GM12878 (cell line): ENCODE data around the gene CNIH2. TPM values are rescaled to one million over a fixed set of nuclear protein-coding genes. Genes with fewer than 3 reads are reported as not detected.

Source experiments
- ATAC-seq: fragments of 200-7000 bp; cut with Tn5 transposase; 3 replicates; pipeline ENCODE4 v1.9.1; 2020; ENCODE audit warnings: mild to moderate bottlenecking, moderate library complexity
- BruUV-seq: library from RNA; stranded (reverse); fragments of 400-500 nt; replicated peaks from 2 replicates; lab custom pipeline; 2021; lab: Mats Ljungman, UMichigan
- CTCF ChIA-PET: fragments of 300-600 bp; sonication (Branson Sonifier 250); formaldehyde crosslinking; extraction: SDS; loops from one replicate; lab custom pipeline; 2021; ENCODE audit warnings: inconsistent platforms; lab: Yijun Ruan, JAX
- POLR2A ChIA-PET: fragments of 350-600 bp; formaldehyde crosslinking; extraction: SDS; loops from one replicate; lab custom pipeline; 2021; ENCODE audit warnings: inconsistent platforms; lab: Charles Lee
- RAD21 ChIA-PET: fragments of 300-600 bp; sonication (Branson Sonifier 250); formaldehyde crosslinking; loops from one replicate; lab custom pipeline; 2023; ENCODE audit warnings: antibody characterized with exemption; ENCODE audit not compliant: unreplicated experiment; lab: Charles Lee
- SMC1A ChIA-PET: fragments of 300-600 bp; sonication (Branson Sonifier 250); formaldehyde crosslinking; loops from one replicate; lab custom pipeline; 2023; ENCODE audit not compliant: unreplicated experiment, uncharacterized antibody; lab: Charles Lee
- DNase-seq: peaks from one replicate; pipeline ENCODE4 v3.0.0-alpha.2; 2011; ENCODE audit warnings: low read depth, low spot score
- FAIRE-seq: peaks from 3 replicates; lab custom pipeline; 2011; peaks lifted over from hg19 to GRCh38; lab: Jason Lieb, UNC
- H2AFZ ChIP-seq: 2 replicates; pipeline ENCODE4 v1.6.0; 2011; ENCODE audit warnings: low read depth, low read length, control low read depth; ENCODE audit not compliant: control insufficient read depth
- H3K27ac ChIP-seq: 2 replicates; pipeline ENCODE4 v1.5.1; 2011; ENCODE audit warnings: control low read depth; ENCODE audit not compliant: control insufficient read depth, insufficient read depth
- H3K27me3 ChIP-seq, 2 experiments: replicated peaks in 1 of 2; 2 replicates each; pipeline versions ENCODE4 v1.6.0 to v1.6.1; 2011; ENCODE audit warnings: low read length in 1 of 2; ENCODE audit not compliant: control insufficient read depth in 2 of 2, insufficient read depth in 2 of 2
- H3K36me3 ChIP-seq, 2 experiments: 2 replicates each; pipeline ENCODE4 v1.5.1; 2011; ENCODE audit warnings: low read length in 1 of 2; ENCODE audit not compliant: control insufficient read depth in 2 of 2, insufficient read depth in 2 of 2
- H3K4me1 ChIP-seq: 2 replicates; pipeline ENCODE4 v1.6.1; 2011; ENCODE audit warnings: mild to moderate bottlenecking, low read length, moderate library complexity, mixed read lengths; ENCODE audit not compliant: control insufficient read depth, insufficient read depth
- H3K4me2 ChIP-seq: 2 replicates; pipeline ENCODE4 v1.6.0; 2011; ENCODE audit warnings: control low read depth; ENCODE audit not compliant: control insufficient read depth, insufficient read depth
- H3K4me3 ChIP-seq: fragments of 200-600 bp; sonication (generic); 2 replicates; pipeline ENCODE4 v1.5.1; 2016
- H3K79me2 ChIP-seq: 2 replicates; pipeline ENCODE4 v1.6.0; 2011; ENCODE audit warnings: low read length; ENCODE audit not compliant: control insufficient read depth, insufficient read depth
- H3K9ac ChIP-seq: 2 replicates; pipeline ENCODE4 v1.8.0; 2011; ENCODE audit warnings: low read length, control low read depth, mixed read lengths; ENCODE audit not compliant: control insufficient read depth, insufficient read depth
- H3K9me3 ChIP-seq: replicated peaks from 3 replicates; pipeline ENCODE4 v1.5.1; 2011; ENCODE audit warnings: mild to moderate bottlenecking, low read length; ENCODE audit not compliant: control insufficient read depth, insufficient read depth
- H4K20me1 ChIP-seq: 2 replicates; pipeline ENCODE4 v1.6.0; 2011; ENCODE audit not compliant: control insufficient read depth, insufficient read depth
- CHD4 ChIP-seq: fragments of 200-600 bp; sonication (generic); IDR thresholded peaks from 2 replicates; pipeline ENCODE4 v1.6.1; 2016; ENCODE audit warnings: mild to moderate bottlenecking
- E4F1 ChIP-seq: fragments of 450-650 bp; IDR thresholded peaks from 2 replicates; pipeline ENCODE4 v1.6.1; 2018; ENCODE audit warnings: borderline replicate concordance, mild to moderate bottlenecking; ENCODE audit not compliant: partially characterized antibody
- EED ChIP-seq: sonication (generic); IDR thresholded peaks from 2 replicates; pipeline ENCODE4 v1.6.1; 2016; ENCODE audit warnings: antibody characterized with exemption, low read depth
- IKZF1 ChIP-seq: fragments of 450-650 bp; conservative IDR thresholded peaks from 2 replicates; pipeline ENCODE4 v1.6.1; 2017; ENCODE audit warnings: antibody characterized with exemption, mild to moderate bottlenecking
- SMARCA5 ChIP-seq: fragments of 450-650 bp; IDR thresholded peaks from 2 replicates; pipeline ENCODE4 v1.6.1; 2017; ENCODE audit warnings: mild to moderate bottlenecking
- SP1 ChIP-seq: IDR thresholded peaks from one replicate; pipeline ENCODE4 v1.6.1; 2011; ENCODE audit warnings: low read depth, low read length
- SREBF2 ChIP-seq: IDR thresholded peaks from 2 replicates; pipeline ENCODE4 v1.6.1; 2012; ENCODE audit warnings: mild to moderate bottlenecking, low read length
- ZBTB11 ChIP-seq: fragments of 450-650 bp; formaldehyde crosslinking; IDR thresholded peaks from 2 replicates; pipeline ENCODE4 v1.5.0; 2022; ENCODE audit warnings: mild to moderate bottlenecking, missing genetic modification characterization
- ZNF592 ChIP-seq: fragments of 450-650 bp; IDR thresholded peaks from 2 replicates; pipeline ENCODE4 v1.6.1; 2017; ENCODE audit warnings: mild to moderate bottlenecking, moderate library complexity
- WGBS: methylation state at CpG from one replicate; pipeline ENCODE4 v1.1.6; 2016; ENCODE audit warnings: low lambda C conversion rate; ENCODE audit not compliant: insufficient replicate concordance, insufficient coverage; ENCODE audit errors: missing lambda C conversion rate; 5-methylcytosine and 5-hydroxymethylcytosine counted together
- in situ Hi-C: fragments of 300-500 bp; cut with MboI; formaldehyde crosslinking; loops from 9 replicates; pipeline ENCODE4 v1.14.3; 2018; ENCODE audit warnings: mixed read lengths
- intact Hi-C: fragments of 100-400 bp; cut with micrococcal nuclease; formaldehyde crosslinking; loops from one replicate; pipeline ENCODE4 v1.14.2; 2022; ENCODE audit not compliant: unreplicated experiment
- polyA plus RNA-seq, 11 experiments: library from polyadenylated mRNA; depleted of rRNA in 4 of 11; unstranded in 6 of 11; stranded (reverse) in 5 of 11; fragments of >200 nt; fragmentation: Nextera tagmentation in 4 of 11; fragmentation: Illumina TruSeq in 1 of 11; extraction: Ambion mirVana in 4 of 11; extraction: Trizol in 1 of 11; gene quantifications; 1 replicate in 1 of 11; 2 replicates in 10 of 11; pipeline versions ENCODE4 v1.2.1 to v1.2.3, GENCODE V29; 2011 to 2016; ENCODE audit warnings: inconsistent platforms in 2 of 11, missing spikeins in 2 of 11, low read depth in 1 of 11
- total RNA-seq, 4 experiments: library from RNA; depleted of rRNA in 3 of 4; stranded (reverse); fragments of >200 nt in 3 of 4; fragmentation: Illumina TruSeq in 1 of 4; extraction: Trizol in 1 of 4; gene quantifications; 2 replicates each; pipeline versions ENCODE4 v1.2.1 to v1.2.3, GENCODE V29; 2013 to 2021
- TF ChIP-seq, protein P1 (sequence below): fragments of 450-650 bp; conservative IDR thresholded peaks from 2 replicates; pipeline ENCODE4 v1.6.1; 2017; ENCODE audit warnings: mild to moderate bottlenecking, moderate library complexity

CNIH2 gene
- total and polyA plus RNA-seq, 10 of the 15 experiments (the other 5 are each of a cell fraction or from before 2014, with no cell fraction given) = 0.07 to 1.3 (median 0.68) TPM; not detected in 2

DNA sequence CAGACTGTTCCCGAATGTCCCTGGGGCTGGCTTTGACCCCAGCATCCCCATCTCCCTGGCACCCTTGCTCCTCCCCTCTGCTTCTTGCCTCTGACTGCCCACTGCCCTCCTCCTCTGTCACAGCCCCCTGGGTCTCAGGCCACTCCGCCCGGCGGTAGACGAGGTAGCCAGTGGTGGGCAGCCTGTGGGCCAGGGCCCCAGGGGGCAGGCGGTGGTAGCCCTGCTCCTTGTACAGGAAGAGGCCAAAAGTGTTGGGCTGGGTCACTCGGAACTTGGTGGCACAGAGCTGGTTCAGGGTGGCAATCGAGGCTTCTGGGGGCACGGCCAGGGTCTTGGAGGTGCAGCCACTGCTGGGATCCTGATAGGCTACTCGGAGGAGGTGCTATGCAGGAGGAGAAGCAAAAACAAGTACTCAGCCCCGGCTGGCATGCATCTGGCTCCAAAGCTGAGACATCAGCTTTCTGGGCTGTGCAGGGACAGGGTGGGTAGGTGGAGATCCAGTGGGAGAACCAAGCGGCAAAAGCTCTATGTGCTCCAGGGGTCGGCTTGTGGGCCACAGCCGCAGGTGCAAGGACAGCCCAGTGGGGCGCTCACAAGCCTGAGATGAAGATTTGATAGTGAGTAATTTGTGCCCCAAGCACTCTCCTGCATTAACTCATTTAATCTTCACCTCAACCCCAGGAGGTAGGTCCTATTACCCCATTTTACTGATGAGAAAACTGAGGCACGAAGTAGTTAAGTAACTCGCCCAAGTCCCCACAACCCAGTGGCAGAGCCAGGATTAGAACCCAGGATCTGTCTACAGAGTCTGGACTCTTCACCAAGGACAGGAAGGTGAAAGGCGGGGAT is 54.6 kb downstream of the CNIH2 start:
- SMC1A ChIA-PET = no interaction called here
- H3K4me1 ChIP-seq = peaks cover 26% of the 10 kb centered on the region
- peaks cover 0 to 2% of the 10 kb centered on the region in 2 experiments; a peak in 2 of 4 replicates for H3K36me3 ChIP-seq
- intact Hi-C loops (no loop called here), in situ Hi-C loops (no loop called here)
- H4K20me1 ChIP-seq = no peaks in the 10 kb centered on the region
- DNase-seq = no peak
- no peaks in the 10 kb centered on the region for H3K9me3 ChIP-seq
- 31% methylated on average over 18 of the region's 18 CpGs for WGBS
- H3K4me3 ChIP-seq = no peak overlapping the region
- H3K9ac ChIP-seq = no peak overlapping the region
- FAIRE-seq = no peak
- CTCF ChIA-PET = interaction anchor here (0.8 to 5.7 kb wide), 3 partner anchors 22 to 53 kb away, joined by 3 to 96 read pairs (median 6); no protein-coding TSS in a partner anchor
- no peak overlapping the region for H3K27ac ChIP-seq
- ATAC-seq = no peak
- POLR2A ChIA-PET = interaction anchor here (1.5 kb wide), 1 partner anchor 13 kb away, joined by 3 read pairs; the partner anchor contains the start of gene BRMS1
- no TSS peak for BruUV-seq
- H3K79me2 ChIP-seq = no peaks in the 10 kb centered on the region
- no peaks in the 10 kb centered on the region for H3K27me3 ChIP-seq
- H3K4me2 ChIP-seq = no peak overlapping the region
- no peak overlapping the region for H2AFZ ChIP-seq
- RAD21 ChIA-PET = interaction anchor here (3.0 kb wide), 1 partner anchor 20 kb away, joined by 19 read pairs; no protein-coding TSS in a partner anchor
- no peak for TF ChIP-seq EED
- TF ChIP-seq E4F1 = no peak
- TF ChIP-seq SMARCA5 = no peak
- no peak for TF ChIP-seq SREBF2
- TF ChIP-seq, protein P1, sequence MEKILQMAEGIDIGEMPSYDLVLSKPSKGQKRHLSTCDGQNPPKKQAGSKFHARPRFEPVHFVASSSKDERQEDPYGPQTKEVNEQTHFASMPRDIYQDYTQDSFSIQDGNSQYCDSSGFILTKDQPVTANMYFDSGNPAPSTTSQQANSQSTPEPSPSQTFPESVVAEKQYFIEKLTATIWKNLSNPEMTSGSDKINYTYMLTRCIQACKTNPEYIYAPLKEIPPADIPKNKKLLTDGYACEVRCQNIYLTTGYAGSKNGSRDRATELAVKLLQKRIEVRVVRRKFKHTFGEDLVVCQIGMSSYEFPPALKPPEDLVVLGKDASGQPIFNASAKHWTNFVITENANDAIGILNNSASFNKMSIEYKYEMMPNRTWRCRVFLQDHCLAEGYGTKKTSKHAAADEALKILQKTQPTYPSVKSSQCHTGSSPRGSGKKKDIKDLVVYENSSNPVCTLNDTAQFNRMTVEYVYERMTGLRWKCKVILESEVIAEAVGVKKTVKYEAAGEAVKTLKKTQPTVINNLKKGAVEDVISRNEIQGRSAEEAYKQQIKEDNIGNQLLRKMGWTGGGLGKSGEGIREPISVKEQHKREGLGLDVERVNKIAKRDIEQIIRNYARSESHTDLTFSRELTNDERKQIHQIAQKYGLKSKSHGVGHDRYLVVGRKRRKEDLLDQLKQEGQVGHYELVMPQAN = no peak
- no peak for TF ChIP-seq ZNF592
- no peak for TF ChIP-seq ZBTB11 (CRISPR knock-in tag)
- no peak for TF ChIP-seq IKZF1
- TF ChIP-seq CHD4 = no peak
- TF ChIP-seq SP1 = no peak
